Adipose tissue (tissue), 3 donors: ENCODE measurements around the gene CCNB3. TPM values are rescaled to one million over a fixed set of nuclear protein-coding genes. Genes with fewer than 3 reads are reported as not detected.

Experiments used
- H3K27ac ChIP-seq: one replicate; pipeline ENCODE4 v1.5.1; 2013; ENCODE audit warnings: low read depth, low read length
- WGBS, 3 donors: extraction: QIAGEN DNeasy Blood & Tissue Kit; methylation state at CpG; one replicate each; pipeline ENCODE4 v1.1.7; 2013; 5-methylcytosine and 5-hydroxymethylcytosine counted together
- polyA plus RNA-seq, 3 donors: library from polyadenylated mRNA; stranded (reverse); fragments of 200-250 nt; gene quantifications; one replicate each; pipeline ENCODE4 v1.2.3, GENCODE V29; 2013
- donor health status: healthy with polysubstance abuse.
- donor health status: Bipolar disorder and iron deficiency.
- donor health status: healthy.

The CCNB3 gene, protein sequence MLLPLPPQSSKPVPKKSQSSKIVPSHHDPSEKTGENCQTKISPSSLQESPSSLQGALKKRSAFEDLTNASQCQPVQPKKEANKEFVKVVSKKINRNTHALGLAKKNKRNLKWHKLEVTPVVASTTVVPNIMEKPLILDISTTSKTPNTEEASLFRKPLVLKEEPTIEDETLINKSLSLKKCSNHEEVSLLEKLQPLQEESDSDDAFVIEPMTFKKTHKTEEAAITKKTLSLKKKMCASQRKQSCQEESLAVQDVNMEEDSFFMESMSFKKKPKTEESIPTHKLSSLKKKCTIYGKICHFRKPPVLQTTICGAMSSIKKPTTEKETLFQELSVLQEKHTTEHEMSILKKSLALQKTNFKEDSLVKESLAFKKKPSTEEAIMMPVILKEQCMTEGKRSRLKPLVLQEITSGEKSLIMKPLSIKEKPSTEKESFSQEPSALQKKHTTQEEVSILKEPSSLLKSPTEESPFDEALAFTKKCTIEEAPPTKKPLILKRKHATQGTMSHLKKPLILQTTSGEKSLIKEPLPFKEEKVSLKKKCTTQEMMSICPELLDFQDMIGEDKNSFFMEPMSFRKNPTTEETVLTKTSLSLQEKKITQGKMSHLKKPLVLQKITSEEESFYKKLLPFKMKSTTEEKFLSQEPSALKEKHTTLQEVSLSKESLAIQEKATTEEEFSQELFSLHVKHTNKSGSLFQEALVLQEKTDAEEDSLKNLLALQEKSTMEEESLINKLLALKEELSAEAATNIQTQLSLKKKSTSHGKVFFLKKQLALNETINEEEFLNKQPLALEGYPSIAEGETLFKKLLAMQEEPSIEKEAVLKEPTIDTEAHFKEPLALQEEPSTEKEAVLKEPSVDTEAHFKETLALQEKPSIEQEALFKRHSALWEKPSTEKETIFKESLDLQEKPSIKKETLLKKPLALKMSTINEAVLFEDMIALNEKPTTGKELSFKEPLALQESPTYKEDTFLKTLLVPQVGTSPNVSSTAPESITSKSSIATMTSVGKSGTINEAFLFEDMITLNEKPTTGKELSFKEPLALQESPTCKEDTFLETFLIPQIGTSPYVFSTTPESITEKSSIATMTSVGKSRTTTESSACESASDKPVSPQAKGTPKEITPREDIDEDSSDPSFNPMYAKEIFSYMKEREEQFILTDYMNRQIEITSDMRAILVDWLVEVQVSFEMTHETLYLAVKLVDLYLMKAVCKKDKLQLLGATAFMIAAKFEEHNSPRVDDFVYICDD (N-terminal part only)
- polyA plus RNA-seq = under 1 TPM; 0.11 to 0.41 (median 0.39) TPM

DNA sequence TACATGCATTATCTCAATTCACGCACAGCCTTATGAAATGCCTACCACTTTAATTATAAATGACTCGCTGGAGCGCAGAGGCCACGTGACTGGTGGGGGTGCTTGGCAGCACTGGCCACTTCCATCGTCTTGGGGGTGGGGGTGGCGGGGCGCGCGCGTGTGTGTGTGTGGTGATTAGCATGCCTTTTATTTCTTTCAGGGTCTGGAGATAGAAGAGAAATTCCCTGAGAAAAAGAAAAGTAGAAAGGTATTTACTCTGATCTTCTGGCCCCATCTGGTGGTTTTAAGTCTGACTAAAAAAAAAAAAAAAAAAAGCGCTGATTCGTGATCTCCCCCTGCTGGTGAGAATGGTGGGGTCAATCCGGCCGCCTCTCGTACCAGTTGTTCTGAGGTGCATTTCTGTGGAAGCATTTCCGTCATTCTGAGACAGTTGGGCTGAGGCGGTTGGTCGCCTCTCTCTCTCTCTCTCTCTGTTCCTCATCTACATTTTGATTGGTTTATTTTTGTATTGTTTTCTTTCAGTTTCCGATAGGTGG, at the start of gene CCNB3:
TSS of gene CCNB3 (plus strand) at position 402 of the 536 bp plus-strand sequence. CDS start 80,399 bp downstream, outside the sequence.
- WGBS, 3 donors = 0 to 10% (median 0%) methylated on average over 16 to 19 of the region's 19 CpGs
- H3K27ac ChIP-seq = no peak within 1 kb of the TSS

DNA sequence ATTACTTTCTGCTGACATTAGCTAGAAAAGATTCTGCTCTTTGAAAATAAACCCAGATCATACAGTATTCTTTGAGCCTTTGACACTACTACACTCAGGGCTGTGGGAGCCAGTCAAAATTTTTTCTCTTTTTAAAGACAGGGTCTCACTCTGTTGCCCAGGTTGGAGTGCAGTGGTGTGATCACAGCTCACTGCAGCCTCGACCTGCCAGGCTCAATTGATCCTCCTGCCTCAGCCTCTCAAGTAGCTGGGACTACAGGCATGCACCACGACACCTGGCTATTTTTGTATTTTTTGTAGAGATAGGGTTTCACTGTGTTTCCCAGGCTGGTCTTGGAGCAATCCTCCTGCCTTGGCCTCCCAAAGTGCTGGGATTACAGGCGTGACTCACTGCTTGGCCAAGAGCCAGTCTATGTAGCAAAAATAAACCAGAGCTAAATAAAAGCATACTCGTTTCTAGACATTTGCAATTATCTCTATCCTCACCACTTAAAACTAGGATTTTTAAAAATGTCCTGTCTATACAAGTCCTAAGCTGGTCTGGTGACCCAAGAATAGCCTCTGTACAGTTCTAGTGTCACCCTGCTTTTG, 46.9 kb upstream of the CCNB3 start:
- H3K27ac ChIP-seq = no peak overlapping the region
- WGBS, 3 donors = 39 to 55% (median 54%) methylated on average over 4 of the region's 4 CpGs

DNA sequence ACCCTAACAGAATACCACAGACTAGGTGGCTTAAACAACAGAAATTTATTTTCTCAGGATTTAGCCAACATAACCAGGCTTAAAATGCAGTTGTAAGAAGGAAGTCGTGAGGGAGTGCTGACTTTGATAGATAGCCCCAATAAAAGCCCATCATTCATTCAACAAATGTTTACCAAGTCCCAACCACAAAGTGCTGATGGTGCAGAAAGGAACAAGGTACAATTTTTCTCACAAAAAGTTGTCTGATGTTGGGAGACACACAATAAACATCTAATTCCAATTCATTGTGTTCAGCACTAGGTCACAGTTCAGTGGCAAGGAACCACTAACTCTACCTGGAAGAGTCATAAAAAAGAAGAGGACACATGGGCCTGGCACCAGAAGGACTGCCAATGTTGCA, 46.0 kb upstream of the CCNB3 start:
- H3K27ac ChIP-seq = no peak overlapping the region
- WGBS, 3 donors = 29 to 38% (median 38%) methylated on average over 1 of the region's 1 CpG

DNA sequence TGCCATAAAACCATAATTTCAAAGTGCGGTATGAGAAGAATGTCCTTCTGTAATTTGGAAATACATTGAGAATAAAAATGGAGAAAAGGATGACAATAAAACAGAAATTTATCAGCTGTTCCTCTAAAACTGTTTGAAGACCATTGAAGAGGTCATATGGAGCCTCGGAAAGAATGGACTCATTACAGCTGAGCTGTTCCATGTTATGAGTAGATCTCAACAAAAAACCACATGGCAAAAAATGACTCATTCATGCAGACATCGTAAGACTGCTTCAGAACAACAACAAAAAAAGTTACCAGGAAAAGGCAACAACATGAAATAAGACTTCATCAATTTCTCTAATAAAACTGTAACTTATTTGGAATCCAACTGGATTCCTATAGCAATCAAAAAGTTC, 43.4 kb upstream of the CCNB3 start:
- H3K27ac ChIP-seq = no peak overlapping the region
- 61 to 79% (median 65%) methylated on average over 3 of the region's 3 CpGs for WGBS, 3 donors

DNA sequence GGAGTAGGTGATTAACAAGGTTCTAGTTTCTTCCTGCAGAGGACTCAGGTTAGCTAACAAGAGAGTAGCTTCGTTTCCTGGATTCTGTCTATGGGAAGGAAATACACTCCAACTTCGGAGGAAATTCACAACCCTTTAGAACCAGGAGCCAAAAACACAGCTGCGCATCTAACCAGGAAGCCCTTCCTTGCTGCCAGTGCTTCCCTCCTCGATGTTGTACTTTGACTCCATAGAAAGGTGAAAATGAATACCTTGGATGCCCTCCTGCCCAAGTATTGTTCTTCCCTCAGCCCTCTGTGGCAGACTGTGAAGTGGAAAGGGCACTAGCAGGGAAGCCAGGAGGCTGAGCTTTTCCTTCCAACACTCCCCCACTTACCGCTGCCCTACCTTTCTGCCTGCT, 38.8 kb upstream of the CCNB3 start:
- no peak overlapping the region for H3K27ac ChIP-seq
- WGBS, 3 donors = 61 to 74% (median 68%) methylated on average over 5 of the region's 5 CpGs

DNA sequence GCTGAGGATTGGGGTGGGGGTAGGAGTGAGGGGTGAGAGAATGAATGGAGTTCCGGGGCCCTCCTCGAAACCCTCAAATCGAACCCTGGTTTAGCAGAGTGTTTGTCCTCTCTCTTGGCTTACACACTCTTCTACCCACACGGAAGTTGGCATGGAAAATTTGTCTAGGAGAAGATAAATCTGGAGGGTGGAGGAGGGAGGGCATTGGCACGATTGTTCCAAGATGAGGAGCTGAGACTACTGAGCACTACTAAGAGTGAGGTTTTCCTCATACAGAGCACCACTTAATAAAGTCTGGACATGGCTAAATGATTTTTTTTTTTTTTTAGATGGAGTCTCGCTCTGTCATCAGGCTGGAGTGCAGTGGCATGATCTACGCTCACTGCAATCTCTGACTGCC, 37.2 kb upstream of the CCNB3 start:
- H3K27ac ChIP-seq = no peak overlapping the region
- 60 to 82% (median 74%) methylated on average over 6 to 7 of the region's 7 CpGs for WGBS, 3 donors

DNA sequence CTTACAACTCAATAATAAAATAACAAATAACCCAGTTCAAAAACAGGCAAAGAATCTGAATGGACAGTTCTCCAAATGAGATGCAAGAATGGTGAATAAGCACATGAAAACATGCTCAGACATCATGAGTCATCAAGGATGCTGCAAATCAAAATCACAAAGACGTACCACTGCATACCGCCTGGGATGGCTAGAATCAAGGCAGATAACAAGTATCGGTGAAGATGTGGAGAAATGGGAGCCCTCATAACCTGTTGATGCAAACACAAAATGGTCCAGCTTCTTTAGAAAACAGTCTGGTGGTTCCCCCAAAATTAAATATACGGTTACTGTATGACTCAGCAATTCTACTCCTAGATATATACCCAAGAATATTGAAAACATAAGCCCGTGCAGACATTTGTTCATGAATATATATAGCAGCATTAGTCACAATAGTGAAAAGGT, 36.3 kb upstream of the CCNB3 start:
- 56 to 89% (median 68%) methylated on average over 5 of the region's 5 CpGs for WGBS, 3 donors
- H3K27ac ChIP-seq = no peak overlapping the region

DNA sequence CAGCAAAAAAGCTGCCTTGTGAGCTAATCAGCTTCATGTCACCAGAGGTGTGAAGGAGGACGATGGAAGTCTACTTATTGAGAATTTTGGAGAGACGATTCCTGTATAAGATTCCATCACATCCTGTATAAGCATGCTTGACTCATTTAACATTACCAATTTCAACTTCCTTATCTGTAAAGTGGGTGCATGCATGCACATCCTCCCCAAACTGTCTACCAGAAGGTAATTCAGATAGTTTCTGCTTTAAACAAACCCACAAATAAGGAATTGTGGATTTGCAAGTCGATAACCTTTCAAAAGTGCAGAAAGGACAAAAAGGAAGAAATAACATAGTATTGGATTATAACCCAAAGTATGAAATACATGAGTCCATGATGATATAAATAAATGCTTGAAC, 34.8 kb upstream of the CCNB3 start:
- no peak overlapping the region for H3K27ac ChIP-seq
- WGBS, 3 donors = 70 to 88% (median 82%) methylated on average over 3 of the region's 3 CpGs

DNA sequence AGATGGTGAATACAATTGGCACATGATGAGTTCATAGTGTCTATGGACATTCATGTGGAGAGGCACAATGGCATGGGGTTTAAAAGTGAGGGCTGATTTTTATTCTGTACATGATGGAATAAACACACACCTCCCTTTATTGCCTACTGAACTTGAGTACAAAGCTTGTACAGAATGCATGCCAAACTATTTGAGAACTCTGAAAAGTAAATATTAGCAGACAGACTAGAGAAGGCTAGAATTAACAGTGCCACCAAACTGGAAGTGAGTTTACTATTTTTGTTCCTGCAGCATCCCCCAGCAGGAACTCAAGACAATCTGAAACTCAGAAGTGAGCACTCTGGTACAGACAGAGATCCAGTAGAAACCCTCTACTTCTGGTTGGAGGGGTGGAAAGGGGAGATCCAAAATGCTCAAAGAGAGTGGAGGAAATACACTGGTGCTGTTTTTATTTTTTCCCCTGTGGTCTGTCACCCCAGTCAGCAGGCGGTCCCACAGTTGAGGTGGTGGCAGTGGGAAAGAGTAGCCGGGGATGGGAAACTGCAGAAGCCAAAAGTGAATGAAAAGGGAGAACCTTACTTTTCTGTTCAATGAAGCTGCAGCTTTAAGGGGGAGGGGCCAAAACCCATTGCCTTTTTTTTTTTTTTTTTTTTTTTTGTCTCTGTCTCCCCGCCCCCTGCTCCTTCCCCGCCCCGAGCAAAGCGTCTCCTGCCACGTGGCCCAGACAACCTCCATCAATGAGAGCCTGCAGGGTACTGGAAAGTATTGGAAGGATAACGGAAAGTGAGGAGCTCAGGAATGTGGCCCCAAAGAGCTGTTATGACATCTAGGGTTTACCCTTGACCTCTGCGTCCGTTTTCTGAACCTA, 24.3 kb upstream of the CCNB3 start:
- 49 to 81% (median 64%) methylated on average over 5 to 10 of the region's 10 CpGs for WGBS, 3 donors
- no peak overlapping the region for H3K27ac ChIP-seq

DNA sequence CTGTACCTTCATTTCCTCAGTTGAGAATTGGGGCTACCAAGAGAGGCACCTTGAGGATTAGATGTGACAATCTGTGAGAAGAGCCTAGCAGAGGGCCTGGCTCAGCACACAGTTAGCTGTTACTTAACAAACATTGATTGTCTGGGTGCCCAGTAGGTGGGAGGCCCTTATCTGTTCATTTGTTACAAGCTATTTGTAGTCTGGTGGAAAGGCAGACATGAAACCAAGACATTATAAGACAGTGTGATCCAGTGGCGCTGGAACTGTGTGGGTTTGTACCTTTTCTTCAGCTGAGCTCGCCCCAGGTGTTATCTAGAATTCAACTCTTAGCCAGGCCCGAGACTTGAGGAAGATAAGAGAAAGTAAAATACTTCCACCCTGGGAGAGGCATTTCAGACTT, 20.7 kb upstream of the CCNB3 start:
- 56 to 92% (median 75%) methylated on average over 3 of the region's 3 CpGs for WGBS, 3 donors
- no peak overlapping the region for H3K27ac ChIP-seq

DNA sequence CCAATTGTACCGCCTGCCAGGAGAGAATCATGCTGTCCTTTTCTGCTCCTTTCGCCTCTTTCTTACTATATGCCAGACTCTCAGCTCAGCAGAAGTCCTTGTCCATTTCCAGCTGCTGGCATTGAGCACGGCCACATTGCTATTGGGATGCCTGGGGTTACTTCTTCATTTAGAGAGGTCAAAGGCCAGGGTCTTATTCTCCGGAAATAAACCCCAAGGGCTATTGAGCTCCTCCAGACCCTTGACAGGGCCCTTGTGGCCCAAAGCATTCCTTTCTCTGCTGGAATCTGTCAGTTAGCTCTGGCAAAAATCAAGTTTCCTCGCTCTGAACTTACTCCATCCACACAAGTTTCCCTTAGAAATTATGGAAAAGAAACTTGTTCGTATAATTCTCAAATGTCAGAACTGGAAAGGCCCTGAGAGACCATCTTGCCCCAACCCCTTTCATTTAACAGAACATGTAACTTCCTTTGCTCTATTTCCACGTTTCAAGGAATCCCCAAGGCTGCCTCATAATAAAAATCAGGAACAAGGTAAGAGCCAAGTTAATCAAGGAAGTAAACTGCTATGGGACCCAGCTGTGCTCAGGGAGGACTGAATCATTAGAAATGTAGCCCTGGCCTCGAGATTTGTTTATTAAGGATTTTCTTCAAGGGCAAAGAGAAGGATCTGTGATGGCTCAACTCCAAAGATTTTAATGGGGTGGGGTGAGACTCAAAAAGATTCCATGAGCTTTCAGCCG, 15.5 kb upstream of the CCNB3 start:
- H3K27ac ChIP-seq = no peak overlapping the region

DNA sequence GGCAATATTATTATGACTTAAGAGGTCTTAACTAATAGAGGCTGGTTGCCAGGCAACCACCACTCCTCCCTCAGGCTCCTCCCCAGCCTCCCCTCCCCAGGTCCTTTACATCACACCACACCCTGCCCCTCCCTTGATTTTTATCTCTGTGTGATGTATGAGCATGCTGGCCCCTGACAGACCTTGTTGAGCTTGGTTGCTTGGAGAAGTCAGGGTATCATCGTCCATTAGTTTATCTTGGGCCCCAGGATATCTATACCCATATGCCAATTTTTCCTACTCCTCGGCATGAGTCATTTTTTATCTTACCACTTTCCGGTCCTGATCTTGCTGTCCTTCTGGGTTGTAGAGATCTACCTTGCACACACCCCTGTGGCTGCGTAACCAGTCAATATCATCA, 6.2 kb upstream of the CCNB3 start:
- WGBS, 3 donors = 76 to 87% (median 79%) methylated on average over 4 of the region's 4 CpGs
- no peak overlapping the region for H3K27ac ChIP-seq

More for the DNA sequence above, 15.5 kb upstream of the CCNB3 start:
- 40 to 57% (median 49%) methylated on average over 9 of the region's 9 CpGs for WGBS, 3 donors

DNA sequence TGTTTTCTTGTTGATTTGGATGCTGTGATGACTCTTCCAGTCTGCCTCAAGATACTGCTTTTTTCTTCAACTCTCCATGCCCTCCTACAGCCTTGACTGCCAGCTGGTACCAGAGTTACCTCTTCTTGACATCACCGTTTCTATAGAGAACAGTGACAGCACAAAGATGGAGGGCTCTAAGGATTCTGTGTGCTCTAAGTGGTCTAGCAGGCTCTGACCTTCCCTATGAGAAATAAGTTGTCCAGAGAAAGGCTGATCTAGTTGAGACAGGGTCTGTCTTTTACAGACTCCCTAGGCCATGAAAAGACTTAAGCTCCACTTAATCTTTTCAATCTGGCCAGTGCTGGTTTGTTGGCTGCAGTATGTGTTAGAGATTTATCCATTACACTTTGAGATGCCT, 3.7 kb upstream of the CCNB3 start, which contains the start of gene AKAP4:
TSS of gene AKAP4 (minus strand) at position 101 of the 400 bp plus-strand sequence. CDS start 118 bp downstream, outside the sequence.
- 84 to 90% (median 89%) methylated on average over 1 of the region's 1 CpG for WGBS, 3 donors

DNA sequence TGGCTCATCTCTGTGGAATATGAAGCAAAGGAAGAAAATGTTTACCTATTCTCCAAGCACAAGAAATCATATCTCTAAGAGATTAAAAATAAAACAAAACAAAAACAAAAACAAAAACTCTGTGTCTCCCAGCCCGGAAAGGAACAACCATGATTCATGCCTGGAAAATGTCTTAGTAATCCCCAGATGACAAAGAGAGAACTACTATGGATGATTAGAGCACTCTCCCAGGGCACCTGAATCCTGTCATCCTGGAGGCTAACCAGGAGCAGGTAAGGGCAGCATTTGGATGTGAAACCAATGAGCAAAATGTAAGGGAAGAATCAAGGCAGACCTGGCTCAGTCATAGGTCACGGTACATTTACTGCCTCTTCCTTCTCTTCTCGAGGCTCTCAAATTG, 2.0 kb upstream of the CCNB3 start:
- H3K27ac ChIP-seq = no peak overlapping the region
- WGBS, 3 donors = 76 to 82% (median 77%) methylated on average over 3 of the region's 3 CpGs

More for the DNA sequence above, 3.7 kb upstream of the CCNB3 start, which contains the start of gene AKAP4:
- no peak within 1 kb of the TSS for H3K27ac ChIP-seq

DNA sequence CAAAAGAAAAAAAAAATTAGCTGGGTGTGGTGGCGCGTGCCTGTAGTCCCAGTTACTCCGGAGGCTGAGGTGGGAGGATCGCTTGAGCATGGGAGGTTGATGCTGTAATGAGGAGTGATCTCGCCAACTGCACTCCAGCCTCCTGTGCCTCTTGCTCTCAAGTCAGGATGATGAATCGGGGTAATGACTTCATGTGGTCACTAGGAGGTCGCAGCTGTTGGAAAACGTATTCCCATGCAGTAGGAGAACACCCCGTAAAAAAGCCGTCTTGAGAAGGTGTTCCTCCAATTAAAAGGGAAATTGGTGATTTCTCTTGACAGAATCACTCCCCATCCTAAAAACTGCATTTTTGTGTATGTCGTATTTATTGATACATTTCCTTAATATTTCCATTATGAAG, 2.2 kb downstream of the CCNB3 start:
- WGBS, 3 donors = 64 to 81% (median 78%) methylated on average over 11 of the region's 11 CpGs
- H3K27ac ChIP-seq = no peak overlapping the region

DNA sequence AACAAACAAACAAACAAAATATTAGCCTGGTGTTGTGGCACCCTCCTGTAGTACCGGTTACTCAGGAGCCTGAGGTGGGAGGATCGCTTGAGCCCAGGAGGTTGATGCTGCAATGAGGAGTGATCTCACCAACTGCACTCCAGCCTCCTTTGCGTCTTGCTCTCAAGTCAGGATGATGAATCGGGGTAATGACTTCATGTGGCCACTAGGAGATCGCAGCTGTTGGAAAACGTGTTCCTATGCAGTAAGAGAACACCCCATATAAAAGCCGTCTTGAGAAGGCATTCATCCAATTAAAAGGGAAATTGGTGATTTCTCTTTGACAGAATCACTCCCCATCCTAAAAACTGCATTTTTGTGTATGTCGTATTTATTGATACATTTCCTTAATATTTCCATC, 6.9 kb downstream of the CCNB3 start:
- no peak overlapping the region for H3K27ac ChIP-seq
- 33 to 55% (median 54%) methylated on average over 8 of the region's 8 CpGs for WGBS, 3 donors
